Naive thymus-derived CD4-positive, alpha-beta T cell (primary cell): ENCODE measurements around the gene NEMP1. TPM values are rescaled to one million over a fixed set of nuclear protein-coding genes. Genes with fewer than 3 reads are reported as not detected.
A peak's percentile ranks its signal among the peaks of the same experiment; 100 is the strongest.
"Not testable (repeated sequence)": the region's sequence is repeated elsewhere in the genome, so short reads cannot be mapped to it uniquely, and the experiment has no call there.

ENCODE experiments used
- ATAC-seq: fragments of 150-1000 bp; cut with Tn5 transposase; 2 replicates; pipeline ENCODE4 v1.10.0; 2021; ENCODE audit warnings: mild to moderate bottlenecking, moderate library complexity
- CTCF ChIA-PET: fragments of 350-600 bp; sonication (Branson Sonifier 250); formaldehyde crosslinking; loops from one replicate; lab custom pipeline; 2021; ENCODE audit warnings: antibody characterized with exemption; lab: Charles Lee
- POLR2A ChIA-PET: fragments of 350-600 bp; sonication (Branson Sonifier 250); formaldehyde crosslinking; loops from one replicate; lab custom pipeline; 2021; ENCODE audit warnings: antibody characterized with exemption, inconsistent platforms; lab: Charles Lee
- DNase-seq, 9 donors: peaks; one replicate each; pipeline versions ENCODE4 v3.0.0 to v3.0.0-alpha.2; 2020 to 2022; ENCODE audit warnings: mixed read lengths in 1 of 9
- H3K27ac ChIP-seq: one replicate; pipeline ENCODE4 v1.7.0; 2013; ENCODE audit warnings: mild to moderate bottlenecking, low read depth, low read length, moderate library complexity
- H3K27me3 ChIP-seq, 2 donors: one replicate each; pipeline ENCODE4 v1.7.0; 2013; ENCODE audit warnings: low read length in 2 of 2, mild to moderate bottlenecking in 2 of 2, moderate library complexity in 2 of 2; ENCODE audit not compliant: control insufficient read depth in 2 of 2, insufficient read depth in 2 of 2
- H3K36me3 ChIP-seq, 3 experiments: 1 replicate in 2 of 3; 2 replicates in 1 of 3; pipeline ENCODE4 v1.7.0; 2013; ENCODE audit warnings: low read length in 3 of 3, mild to moderate bottlenecking in 3 of 3, moderate library complexity in 1 of 3; ENCODE audit not compliant: insufficient read depth in 3 of 3, control insufficient read depth in 2 of 3
- H3K4me1 ChIP-seq, 2 donors: one replicate each; pipeline ENCODE4 v1.7.0; 2013; ENCODE audit warnings: low read length in 2 of 2, mild to moderate bottlenecking in 2 of 2, moderate library complexity in 1 of 2; ENCODE audit not compliant: control insufficient read depth in 2 of 2, insufficient read depth in 2 of 2
- H3K4me3 ChIP-seq: 2 replicates; pipeline ENCODE4 v1.7.0; 2013; ENCODE audit warnings: mild to moderate bottlenecking, low read length
- H3K9me3 ChIP-seq, 3 experiments: 1 replicate in 2 of 3; 2 replicates in 1 of 3; pipeline ENCODE4 v1.7.0; 2013; ENCODE audit warnings: low read length in 3 of 3; ENCODE audit not compliant: control insufficient read depth in 2 of 3
- H3K27ac Mint-ChIP-seq, 9 donors: one replicate each; pipeline ENCODE4 v1.8.0; 2020 to 2022; ENCODE audit warnings: mixed read lengths in 9 of 9, mild to moderate bottlenecking in 8 of 9, moderate library complexity in 5 of 9, inconsistent platforms in 2 of 9
- H3K27me3 Mint-ChIP-seq, 5 donors: one replicate each; pipeline ENCODE4 v1.8.0; 2021 to 2022; ENCODE audit warnings: mixed read lengths in 5 of 5, mild to moderate bottlenecking in 1 of 5
- H3K36me3 Mint-ChIP-seq, 5 donors: one replicate each; pipeline ENCODE4 v1.8.0; 2020 to 2022; ENCODE audit warnings: mixed read lengths in 5 of 5, mild to moderate bottlenecking in 3 of 5, inconsistent platforms in 1 of 5
- H3K4me1 Mint-ChIP-seq, 7 donors: one replicate each; pipeline ENCODE4 v1.8.0; 2020 to 2022; ENCODE audit warnings: mixed read lengths in 7 of 7, mild to moderate bottlenecking in 3 of 7, inconsistent platforms in 1 of 7
- H3K4me3 Mint-ChIP-seq, 10 donors: one replicate each; pipeline ENCODE4 v1.8.0; 2020 to 2022; ENCODE audit warnings: mild to moderate bottlenecking in 10 of 10, mixed read lengths in 10 of 10, moderate library complexity in 6 of 10, inconsistent platforms in 2 of 10
- H3K9me3 Mint-ChIP-seq, 11 donors: one replicate each; pipeline ENCODE4 v1.8.0; 2020 to 2022; ENCODE audit warnings: mixed read lengths in 11 of 11, mild to moderate bottlenecking in 4 of 11, inconsistent platforms in 1 of 11, moderate library complexity in 1 of 11
- intact Hi-C, 2 donors: fragments of 100-400 bp; cut with micrococcal nuclease; formaldehyde crosslinking; loops; one replicate each; pipeline ENCODE4 v1.15.1; 2023
- polyA plus RNA-seq, 2 donors: library from polyadenylated mRNA; unstranded; fragments of 300-500 nt; fragmentation: Illumina TruSeq; gene quantifications; one replicate each; pipeline ENCODE4 v1.2.3, GENCODE V29; 2021
- total RNA-seq, 6 experiments: library from RNA in 5 of 6; stranded (reverse) in 5 of 6; gene quantifications; 1 replicate in 5 of 6; 2 replicates in 1 of 6; pipeline ENCODE4 v1.2.3 and lab custom pipeline; 2021 to 2026

The NEMP1 gene
- total and polyA plus RNA-seq, 7 experiments from 2014 or later = 2.9 to 47.6 (median 13.6) TPM

- Mint-ChIP-seq H3K4me3 (peak overlapping the region in 4 of 10 donors; percentile 33 to 86 (median 74)), H3K9me3 (peaks cover 0 to 9% (median 0%) of the 10 kb centered on the region in 11 donors), H3K36me3 (peaks cover 0 to 7% (median 0%) of the 10 kb centered on the region in 5 donors), H3K27ac (no peak overlapping the region), H3K4me1 (peaks cover 0 to 23% (median 12%) of the 10 kb centered on the region in 7 donors), H3K27me3 (peaks cover 0 to 48% (median 0%) of the 10 kb centered on the region in 5 donors)
- intact Hi-C loops = loop anchor here (5.0 to 10.0 kb wide), 2 partner anchors 119 to 329 kb away; partner anchors contain the start of genes GLI1 (in 1 of the 2), INHBE (in 1 of the 2) and ZBTB39 (in 1 of the 2)
- peaks cover 0 to 6% of the 10 kb centered on the region in 2 donors for H3K4me1 ChIP-seq
- CTCF ChIA-PET = interaction anchor here (0.7 to 10.8 kb wide), 6 partner anchors 14 to 118 kb away, joined by 3 to 162 read pairs (median 4); partner anchors contain the start of gene STAT6
- no peaks in the 10 kb centered on the region for H3K27me3 ChIP-seq
- POLR2A ChIA-PET = interaction anchor here (1.5 to 2.6 kb wide), 2 partner anchors 11 to 14 kb away, joined by 3 to 14 read pairs; partner anchors contain the start of gene STAT6
- H3K36me3 ChIP-seq = peaks cover 0 to 5% (median 0%) of the 10 kb centered on the region in 3 experiments
- ATAC-seq = no peak
- H3K4me3 ChIP-seq = no peak overlapping the region
- no peak overlapping the region for H3K27ac ChIP-seq
- DNase-seq = no peak
- H3K9me3 ChIP-seq = no peaks in the 10 kb centered on the region
These were observed 47.5 kb upstream of the NEMP1 start for GRCh38 chr12:57126061-57126460.

DNA sequence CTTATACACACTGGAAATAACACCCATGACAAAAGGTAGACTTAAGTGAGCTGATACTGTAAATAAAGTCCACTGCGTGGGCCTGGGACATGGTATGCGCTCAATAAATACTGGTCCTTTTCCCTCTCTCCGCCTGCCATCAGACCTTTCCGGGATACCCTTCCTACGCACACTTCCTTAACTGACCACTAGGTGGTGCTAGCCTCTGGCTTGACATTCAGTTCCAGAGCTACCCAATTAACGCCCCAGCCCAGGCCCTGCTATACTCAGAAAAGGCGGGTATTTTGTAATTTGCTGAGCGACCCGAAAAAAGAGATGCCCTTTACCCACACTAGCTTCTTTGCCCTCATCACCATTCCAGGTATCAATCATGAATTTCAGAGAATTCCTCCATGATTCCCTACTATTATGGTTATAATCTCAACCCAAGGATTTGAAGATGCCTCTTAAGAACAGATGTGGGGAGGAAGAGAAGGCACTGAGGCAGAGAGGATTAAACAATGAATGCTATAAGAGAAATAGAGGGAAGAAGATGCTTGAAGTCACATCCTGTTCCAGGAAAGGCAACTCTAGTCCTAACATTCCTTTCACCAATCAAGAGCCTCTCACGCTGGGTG is 45.8 kb upstream of the NEMP1 start:
- peaks cover 0 to 34% (median 0%) of the 10 kb centered on the region in 5 donors for H3K27me3 Mint-ChIP-seq
- Histone ChIP-seq H3K4me3 (no peak overlapping the region), H3K9me3 (no peaks in the 10 kb centered on the region), H3K27me3 (no peaks in the 10 kb centered on the region), H3K27ac (no peak overlapping the region), H3K4me1 (peaks cover 0 to 6% of the 10 kb centered on the region in 2 donors), H3K36me3 (peaks cover 0 to 5% (median 0%) of the 10 kb centered on the region in 3 experiments)
- H3K9me3 Mint-ChIP-seq = peaks cover 0 to 9% (median 0%) of the 10 kb centered on the region in 11 donors
- peaks cover 2 to 16% (median 6%) of the 10 kb centered on the region in 7 donors for H3K4me1 Mint-ChIP-seq
- H3K4me3 Mint-ChIP-seq = peak overlapping the region in 2 of 10 donors; percentile 20 to 24
- H3K36me3 Mint-ChIP-seq = peaks cover 0 to 7% (median 0%) of the 10 kb centered on the region in 5 donors
- CTCF ChIA-PET = interaction anchor here (0.6 to 10.8 kb wide), 24 partner anchors 8 to 334 kb away, joined by 3 to 162 read pairs (median 4); partner anchors contain the start of gene STAT6
- ATAC-seq = peak; percentile 87
- POLR2A ChIA-PET = interaction anchor here (1.1 to 2.6 kb wide), 3 partner anchors 13 to 398 kb away, joined by 3 to 14 read pairs (median 3); partner anchors contain the start of gene STAT6
- intact Hi-C loops = loop anchor here (1.0 to 10.0 kb wide), 4 partner anchors 49 to 330 kb away; partner anchors contain the start of genes GLI1 (in 1 of the 2) and INHBE (in 1 of the 2)
- peak; percentile 50 to 82 (median 72) for DNase-seq
- H3K27ac Mint-ChIP-seq = peak overlapping the region in 2 of 9 donors; percentile 15 to 37

GRCh38 chr12:57123813-57124212 is 45.2 kb upstream of the NEMP1 start:
- Mint-ChIP-seq H3K27ac (peak overlapping the region in 2 of 9 donors; percentile 15 to 37), H3K4me3 (no peak overlapping the region), H3K36me3 (peaks cover 0 to 7% (median 0%) of the 10 kb centered on the region in 5 donors), H3K4me1 (peaks cover 5 to 16% (median 8%) of the 10 kb centered on the region in 7 donors), H3K9me3 (peaks cover 0 to 9% (median 0%) of the 10 kb centered on the region in 11 donors), H3K27me3 (peaks cover 0 to 34% (median 0%) of the 10 kb centered on the region in 5 donors)
- POLR2A ChIA-PET = interaction anchor here (1.1 to 2.6 kb wide), 4 partner anchors 12 to 398 kb away, joined by 3 to 14 read pairs (median 4); partner anchors contain the start of gene STAT6
- no peak overlapping the region for H3K4me3 ChIP-seq
- DNase-seq (no peak), ATAC-seq (no peak)
- no peaks in the 10 kb centered on the region for H3K9me3 ChIP-seq
- CTCF ChIA-PET = interaction anchor here (0.6 to 10.8 kb wide), 22 partner anchors 7 to 480 kb away, joined by 3 to 162 read pairs (median 4); partner anchors contain the start of gene STAT6
- H3K4me1 ChIP-seq = peaks cover 0 to 6% of the 10 kb centered on the region in 2 donors
- intact Hi-C loops = loop anchor here (1.0 to 10.0 kb wide), 4 partner anchors 49 to 331 kb away; partner anchors contain the start of genes GLI1 (in 1 of the 2) and INHBE (in 1 of the 2)
- H3K27ac ChIP-seq = no peak overlapping the region
- H3K27me3 ChIP-seq = no peaks in the 10 kb centered on the region
- peaks cover 0 to 5% (median 0%) of the 10 kb centered on the region in 3 experiments for H3K36me3 ChIP-seq

DNA sequence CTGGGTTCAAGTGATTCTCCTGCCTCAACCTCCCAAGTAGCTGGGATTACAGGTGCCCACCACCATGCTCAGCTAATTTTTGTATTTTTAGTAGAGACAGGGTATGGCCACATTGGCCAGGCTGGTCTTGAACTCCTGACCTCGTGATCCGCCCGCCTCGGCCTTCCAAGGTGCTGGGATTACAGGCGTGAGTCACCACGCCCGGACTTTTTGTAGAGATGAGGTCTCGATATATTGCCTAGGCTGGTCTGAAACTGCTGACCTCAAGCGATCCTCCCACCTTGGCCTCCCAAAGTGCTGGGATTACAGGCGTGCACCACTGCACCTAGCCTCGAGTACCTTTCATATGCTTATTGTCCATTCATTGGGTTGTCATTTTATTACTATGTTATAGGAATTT is 42.1 kb upstream of the NEMP1 start:
- H3K27ac ChIP-seq, H3K9me3 ChIP-seq, H3K9me3 Mint-ChIP-seq, H3K4me1 ChIP-seq, H3K4me3 ChIP-seq, DNase-seq, H3K27ac Mint-ChIP-seq, ATAC-seq, H3K36me3 ChIP-seq, POLR2A ChIA-PET, H3K36me3 Mint-ChIP-seq, H3K27me3 ChIP-seq, H3K4me3 Mint-ChIP-seq: not testable (repeated sequence)
- CTCF ChIA-PET = interaction anchor here (1.1 to 10.8 kb wide), 3 partner anchors 9 to 112 kb away, joined by 3 to 162 read pairs (median 9); no protein-coding TSS in a partner anchor
- H3K27me3 Mint-ChIP-seq = peaks cover 0 to 24% (median 0%) of the 10 kb centered on the region in 5 donors
- intact Hi-C loops = loop anchor here in 1 of 2 donors (10.0 kb wide), 1 partner anchor 334 kb away; the partner anchor contains the start of genes GLI1 and INHBE
- H3K4me1 Mint-ChIP-seq = peaks cover 0 to 10% (median 5%) of the 10 kb centered on the region in 7 donors

DNA sequence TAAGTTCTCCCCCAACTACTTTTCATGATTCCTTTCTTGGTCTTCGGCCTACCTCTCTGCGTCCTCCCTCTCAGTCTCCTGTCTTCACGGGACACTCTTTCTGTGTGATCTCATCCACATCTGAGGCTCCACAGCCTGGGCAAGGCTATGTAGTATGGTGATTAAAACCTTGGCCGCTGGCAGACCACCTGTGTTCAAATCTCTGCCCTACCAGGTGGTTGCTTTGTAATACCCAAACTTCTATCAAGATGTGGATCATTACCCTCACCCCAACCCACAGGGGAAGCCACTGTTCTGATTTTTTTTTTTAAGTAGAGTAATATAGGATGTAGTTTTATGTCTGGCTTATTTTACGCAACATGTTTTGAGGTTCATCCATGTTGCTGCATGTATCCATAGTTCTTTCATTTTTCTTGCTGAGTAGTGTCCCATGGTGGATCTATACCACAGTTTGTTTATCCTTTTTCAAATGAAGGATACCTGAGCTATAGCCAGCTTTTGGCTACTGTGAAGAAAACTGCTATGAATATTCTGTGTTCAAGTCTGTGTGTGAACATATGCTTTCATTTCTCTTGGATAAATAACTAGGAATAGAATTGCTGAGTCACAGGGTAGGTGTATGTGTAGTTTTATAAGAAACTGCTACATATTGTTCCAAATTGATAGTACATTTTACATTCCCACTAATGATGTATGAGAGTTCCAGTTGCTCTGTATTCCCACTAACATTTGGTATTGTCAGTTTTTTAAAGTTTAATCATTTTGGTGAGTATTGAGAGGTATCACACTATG is 40.9 kb upstream of the NEMP1 start:
- Mint-ChIP-seq H3K4me3 (no peak overlapping the region), H3K4me1 (peaks cover 0 to 9% (median 5%) of the 10 kb centered on the region in 7 donors), H3K36me3 (peaks cover 0 to 7% (median 0%) of the 10 kb centered on the region in 5 donors), H3K9me3 (peaks cover 0 to 9% (median 0%) of the 10 kb centered on the region in 11 donors), H3K27ac (no peak overlapping the region), H3K27me3 (peaks cover 0 to 15% (median 0%) of the 10 kb centered on the region in 5 donors)
- Histone ChIP-seq H3K36me3 (no peaks in the 10 kb centered on the region), H3K4me3 (no peak overlapping the region), H3K9me3 (no peaks in the 10 kb centered on the region), H3K27me3 (no peaks in the 10 kb centered on the region), H3K27ac (no peak overlapping the region), H3K4me1 (no peaks in the 10 kb centered on the region)
- ChIA-PET POLR2A (no interaction called here), CTCF (interaction anchor here (0.5 to 10.8 kb wide), 4 partner anchors 12 to 94 kb away, joined by 3 to 162 read pairs (median 3); no protein-coding TSS in a partner anchor)
- intact Hi-C loops = loop anchor here in 1 of 2 donors (10.0 kb wide), 1 partner anchor 335 kb away; the partner anchor contains the start of genes GLI1 and INHBE
- ATAC-seq (no peak), DNase-seq (no peak)
